Right lung (tissue), 5 donors: ENCODE results near the gene ACTR10. TPM values are rescaled to one million over a fixed set of nuclear protein-coding genes. Genes with fewer than 3 reads are reported as not detected.
"Not testable (repeated sequence)": the region's sequence is repeated elsewhere in the genome, so short reads cannot be mapped to it uniquely, and the experiment has no call there.

ENCODE experiments used
- DNase-seq, 2 donors: peaks; one replicate each; pipeline ENCODE4 v3.0.0-alpha.2; 2013
- polyA plus RNA-seq, 5 donors: library from polyadenylated mRNA; unstranded; fragments of 120-200 nt; gene quantifications; one replicate each; pipeline versions ENCODE4 v1.2.1 to v1.2.3, GENCODE V29; 2013; ENCODE audit warnings: inconsistent platforms in 1 of 5, low replicate concordance in 1 of 5; ENCODE audit not compliant: insufficient read length in 5 of 5, insufficient read depth in 1 of 5

ACTR10 gene
- polyA plus RNA-seq, 5 donors, result 98.6 to 118 (median 102) TPM

DNA sequence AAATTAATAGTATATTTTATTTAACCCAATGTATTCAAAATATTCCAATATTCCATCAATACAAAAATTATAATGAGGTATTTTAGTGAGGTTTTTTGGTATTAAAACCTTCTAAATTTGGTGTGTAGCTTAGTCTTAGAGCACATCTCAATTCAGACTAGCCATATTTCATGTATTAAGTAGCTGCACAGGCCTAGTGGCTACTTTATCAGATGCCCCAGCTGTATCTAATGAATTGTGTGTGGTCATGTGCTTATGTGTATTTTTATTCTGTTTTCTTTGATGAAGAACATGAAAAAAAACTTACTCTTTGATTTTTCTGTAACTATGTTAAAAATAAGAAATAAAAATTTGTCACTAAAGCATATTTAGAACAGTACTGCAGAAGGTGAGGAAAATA, 13.2 kb downstream of the ACTR10 start:
- DNase-seq, result no peak

DNA sequence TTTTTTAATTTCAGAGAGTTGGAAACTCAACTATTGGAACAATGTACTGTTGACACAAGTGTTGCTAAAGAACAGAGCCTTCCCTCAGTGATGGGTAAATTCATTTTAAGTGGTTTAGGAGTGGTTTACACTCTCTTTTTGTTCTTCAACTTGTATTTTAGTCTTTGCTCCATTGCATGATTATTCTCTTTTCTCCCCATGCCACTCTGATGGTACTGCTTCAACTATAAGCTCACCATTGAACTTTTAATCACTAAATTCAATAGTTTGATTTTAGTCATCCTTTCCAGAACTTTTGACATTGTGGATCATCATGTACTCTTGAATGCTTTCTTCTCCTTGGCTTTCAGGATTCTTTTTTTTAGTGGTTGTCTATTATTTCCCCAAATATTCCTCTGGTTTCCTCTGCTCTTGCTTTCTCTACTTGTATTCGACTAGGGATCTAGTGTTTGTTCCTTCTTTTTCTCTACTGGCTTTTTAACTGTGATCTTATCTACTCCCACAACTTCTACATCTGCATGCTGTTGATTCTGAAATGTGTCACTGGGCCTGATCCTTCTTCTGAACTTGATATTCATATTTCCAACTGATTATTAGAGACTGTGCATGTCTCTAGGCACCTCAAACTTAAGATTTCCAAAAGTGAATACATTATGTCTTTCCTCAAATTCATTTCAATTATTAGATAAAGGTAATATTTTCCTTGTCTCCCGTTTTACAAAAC, 15.4 kb downstream of the ACTR10 start:
- no peak for DNase-seq

DNA sequence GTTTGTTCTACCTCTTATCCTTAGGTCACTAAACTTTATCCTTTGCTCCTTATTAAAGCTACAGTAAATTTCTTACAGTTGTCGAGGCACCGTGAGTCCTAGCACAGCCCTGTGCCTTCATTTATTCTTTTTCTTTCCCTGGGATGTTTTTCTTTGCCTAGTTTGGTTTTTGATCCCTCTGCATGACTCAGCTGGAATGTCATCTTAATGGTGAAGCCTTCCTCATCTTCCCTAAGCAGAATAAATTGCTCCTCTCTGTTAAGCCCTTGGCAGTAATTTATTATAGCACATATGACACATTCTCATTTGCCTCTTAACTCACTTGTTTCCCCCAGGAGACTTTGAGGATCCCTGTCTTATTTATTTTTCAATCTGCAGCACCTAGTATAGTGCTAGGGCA, 16.6 kb downstream of the ACTR10 start:
- no peak for DNase-seq

DNA sequence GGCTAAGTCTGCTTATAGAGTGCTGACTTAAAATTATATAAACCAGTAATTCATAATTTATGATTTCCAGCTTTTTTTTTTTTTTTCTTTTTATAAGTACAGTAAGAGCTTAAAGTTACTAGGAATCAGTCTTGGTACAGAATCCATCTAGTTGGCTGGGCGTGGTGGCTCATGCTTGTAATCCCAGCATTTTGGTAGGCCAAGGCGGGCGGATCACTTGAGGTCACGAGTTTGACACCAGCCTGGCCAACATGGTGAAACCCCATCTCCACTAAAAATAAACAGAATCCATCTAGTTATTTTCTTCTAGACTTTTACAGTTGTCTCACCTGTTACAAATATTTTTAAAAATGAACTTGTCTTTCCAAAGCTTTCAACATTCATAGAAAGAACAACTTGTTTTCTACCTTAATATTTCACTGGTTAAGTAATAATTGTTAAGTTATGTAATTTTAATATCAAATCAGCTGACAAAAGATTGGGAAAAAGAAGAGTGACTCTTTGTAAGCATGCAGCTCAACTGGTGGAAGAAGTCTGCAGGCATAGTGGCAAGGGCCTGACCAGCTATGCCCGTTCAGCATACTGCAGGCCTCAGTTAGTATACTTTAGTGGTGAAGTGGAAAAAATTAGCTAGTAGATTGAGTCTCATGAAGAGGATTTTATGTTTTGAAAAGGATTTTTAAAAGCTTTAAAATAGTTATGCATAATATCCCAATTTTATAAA, 27.3 kb downstream of the ACTR10 start:
- DNase-seq, result no peak

DNA sequence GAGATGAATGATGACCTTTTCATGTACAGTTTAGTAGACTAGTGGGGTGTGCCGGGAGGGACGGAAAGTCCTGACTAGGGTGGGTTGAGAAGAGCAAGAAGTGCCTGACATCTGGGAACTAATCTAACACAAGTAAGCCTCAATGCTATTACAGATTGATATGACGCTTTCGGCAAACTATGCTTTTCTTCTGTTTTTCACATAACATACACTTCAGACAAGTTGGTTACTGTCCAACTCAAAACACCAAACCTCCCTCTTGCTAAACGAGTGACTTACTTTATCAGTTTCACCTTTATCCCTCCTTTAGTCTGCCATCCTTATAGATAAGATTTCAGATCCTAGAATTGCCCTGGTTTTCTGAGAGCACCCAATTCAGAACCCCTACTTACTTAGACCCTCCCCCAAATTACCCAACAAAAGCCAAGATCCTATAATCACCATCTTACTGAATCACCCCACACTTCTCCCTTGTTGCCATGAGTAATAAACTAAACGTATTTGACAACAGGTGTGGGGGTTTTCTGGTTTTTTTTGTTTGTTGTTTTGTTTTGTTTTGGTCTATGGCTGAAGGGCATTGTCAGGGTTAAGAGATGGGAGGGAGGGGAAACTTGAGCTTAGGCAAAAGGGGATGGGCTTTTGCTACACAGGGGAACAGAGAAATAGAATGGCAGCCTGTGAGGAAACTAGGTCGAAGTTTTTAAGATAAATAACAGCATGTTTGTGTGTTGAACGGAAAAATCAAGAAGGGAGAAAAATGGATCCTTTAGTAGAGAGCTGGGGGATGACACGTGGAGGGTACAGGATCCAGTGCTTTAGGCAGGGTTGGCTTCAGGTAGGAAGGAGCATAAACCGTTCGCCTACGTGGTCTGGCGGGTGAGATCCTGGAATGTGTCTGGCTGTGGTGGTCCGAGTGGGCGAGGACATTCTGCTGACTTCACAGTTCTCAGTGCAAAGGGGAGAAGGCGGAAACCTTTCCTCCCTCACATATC, 38.6 kb downstream of the ACTR10 start:
- DNase-seq, result peak; percentile 47 to 65

DNA sequence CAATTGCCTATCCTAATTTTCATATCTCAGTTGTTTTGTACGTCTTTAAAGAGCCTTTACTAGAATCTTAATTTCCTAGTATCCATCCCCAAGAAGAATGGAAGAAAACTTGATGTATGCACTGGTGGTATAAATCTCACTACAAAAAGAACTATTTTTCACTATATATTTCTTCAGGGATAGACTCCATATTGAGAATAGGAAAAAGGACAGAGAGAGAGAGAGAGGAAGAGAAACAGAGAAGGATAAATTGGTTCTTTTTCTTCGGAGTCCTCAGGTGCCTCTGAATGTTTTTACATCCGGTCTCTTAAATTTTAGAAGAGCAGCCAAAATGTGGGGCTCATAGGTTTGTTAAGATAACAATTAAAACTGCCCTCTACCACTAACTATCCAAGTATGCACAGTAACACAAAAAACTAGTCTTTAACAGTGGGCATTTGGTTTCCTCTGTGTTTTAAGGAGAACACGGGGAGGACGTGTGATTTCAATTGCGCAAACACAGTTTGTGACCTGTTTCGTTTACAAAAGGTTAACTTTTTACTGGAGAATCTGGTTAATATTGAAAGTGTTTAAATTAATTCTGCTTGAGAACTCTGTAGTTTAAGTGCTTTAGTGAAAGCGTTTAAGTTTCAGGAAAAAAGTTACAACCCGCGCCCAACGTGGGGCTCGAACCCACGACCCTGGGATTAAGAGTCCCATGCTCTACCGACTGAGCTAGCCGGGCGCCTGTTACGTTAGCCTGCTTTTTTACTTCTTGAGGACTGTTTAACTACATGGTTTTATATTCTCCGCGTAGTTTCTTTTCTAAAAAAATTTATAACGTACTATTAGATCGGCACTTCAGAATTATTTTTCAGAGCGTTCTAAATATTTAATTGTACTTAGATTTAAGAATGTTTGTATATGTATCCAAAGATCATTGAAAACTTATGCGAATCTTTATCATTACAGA, 39.6 kb downstream of the ACTR10 start:
- DNase-seq, result peak; percentile 74 to 81

DNA sequence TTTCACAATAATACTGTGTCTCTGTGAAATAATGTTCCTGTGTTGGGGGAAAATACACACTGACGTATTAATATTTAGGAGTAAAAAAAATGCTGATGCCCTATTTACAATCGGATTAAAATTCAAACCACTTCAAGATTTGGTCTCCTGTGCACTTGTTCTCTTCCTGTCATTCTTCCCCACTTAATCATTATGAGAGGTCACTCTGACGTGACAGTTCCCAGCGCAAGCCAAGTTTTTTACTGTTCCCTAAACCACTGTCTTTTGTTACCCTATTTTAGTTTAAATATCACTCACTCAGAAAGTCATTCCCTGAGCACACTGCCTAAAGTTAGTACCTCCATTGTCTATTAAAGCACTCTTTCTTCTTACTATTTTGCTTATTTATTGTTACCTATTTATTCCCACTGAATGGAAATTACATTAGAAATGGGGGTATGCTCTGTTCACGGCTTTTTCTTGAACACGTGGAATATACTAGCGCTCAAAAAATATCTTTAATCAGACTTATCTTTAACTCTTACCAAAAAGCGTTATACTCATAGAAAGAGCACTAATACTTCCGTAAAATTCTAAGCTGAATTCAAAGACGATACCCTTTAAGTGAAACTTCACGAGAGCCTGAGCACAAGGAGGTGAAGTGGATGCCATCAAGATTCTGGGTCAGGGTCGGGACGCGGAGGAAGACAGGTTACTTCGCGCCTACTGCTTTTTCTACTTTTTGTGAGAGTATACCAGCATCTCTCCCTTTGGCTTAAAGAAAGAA, 44.0 kb downstream of the ACTR10 start:
- peak in 1 of 2 donors; percentile 42 for DNase-seq

DNA sequence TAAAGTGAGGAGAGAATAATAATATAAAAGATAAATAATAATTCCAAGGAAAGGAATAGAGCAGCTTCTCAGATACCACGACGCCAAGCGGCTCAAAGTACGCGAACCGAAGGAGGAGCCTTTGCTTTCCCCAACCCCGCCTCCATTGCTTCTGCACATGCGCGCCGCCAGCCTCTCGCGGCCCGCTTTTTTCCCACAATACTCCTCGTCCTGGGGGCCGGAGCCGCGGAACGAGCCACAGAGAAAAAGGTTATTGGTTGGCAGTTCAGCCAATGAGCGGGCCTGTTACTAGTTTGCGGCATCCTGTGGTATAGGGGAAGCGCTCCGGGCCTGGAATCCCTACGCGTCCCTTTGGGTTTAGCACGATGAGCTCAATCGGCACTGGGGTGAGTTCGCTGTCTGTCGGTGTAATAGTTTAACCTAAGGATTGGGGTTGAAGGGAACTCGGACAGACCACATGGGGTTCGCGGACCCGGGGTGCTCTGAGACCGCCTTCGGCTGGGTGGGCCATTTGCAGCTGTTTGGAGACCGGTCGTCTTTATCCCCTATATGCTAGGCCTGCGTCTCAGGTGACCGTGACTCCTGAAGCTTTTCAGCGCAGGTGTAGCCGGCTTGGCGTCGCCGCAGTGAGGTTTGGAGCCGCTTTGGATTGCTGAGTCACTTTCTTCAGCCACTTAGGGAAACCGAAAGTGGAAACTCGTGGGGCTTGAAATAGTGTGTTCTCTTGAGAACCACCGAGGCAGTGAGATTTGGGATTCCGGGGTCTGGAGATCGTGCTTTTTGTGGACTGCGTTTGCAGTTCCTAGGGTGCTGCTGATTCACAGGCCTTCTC, 44.8 kb downstream of the ACTR10 start, which contains the start of gene PSMA3:
Gene PSMA3, plus strand, starts transcription at position 288 of the 832 bp plus-strand sequence. Its CDS starts 78 bp downstream, at position 366.
- DNase-seq, result peak; percentile 95 to 97

DNA sequence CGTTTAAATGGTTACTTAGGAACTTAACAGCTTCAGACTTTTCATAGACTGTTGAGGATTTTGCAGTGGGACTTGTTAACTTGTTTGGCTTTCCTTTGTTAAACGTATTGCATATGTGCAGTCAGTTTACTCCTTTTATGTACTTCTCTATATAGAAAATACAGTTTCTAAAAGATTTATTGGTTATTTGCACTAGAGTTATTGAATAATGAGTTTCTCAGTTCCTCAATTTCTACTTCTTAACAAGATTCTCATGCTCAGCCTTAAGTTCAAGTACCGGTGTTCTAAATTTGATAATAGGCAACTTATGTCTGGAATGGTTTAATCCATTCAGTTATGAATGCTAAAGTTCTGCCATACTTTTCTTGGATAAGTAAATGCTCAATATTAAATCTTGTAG, 45.6 kb downstream of the ACTR10 start:
- no peak for DNase-seq

DNA sequence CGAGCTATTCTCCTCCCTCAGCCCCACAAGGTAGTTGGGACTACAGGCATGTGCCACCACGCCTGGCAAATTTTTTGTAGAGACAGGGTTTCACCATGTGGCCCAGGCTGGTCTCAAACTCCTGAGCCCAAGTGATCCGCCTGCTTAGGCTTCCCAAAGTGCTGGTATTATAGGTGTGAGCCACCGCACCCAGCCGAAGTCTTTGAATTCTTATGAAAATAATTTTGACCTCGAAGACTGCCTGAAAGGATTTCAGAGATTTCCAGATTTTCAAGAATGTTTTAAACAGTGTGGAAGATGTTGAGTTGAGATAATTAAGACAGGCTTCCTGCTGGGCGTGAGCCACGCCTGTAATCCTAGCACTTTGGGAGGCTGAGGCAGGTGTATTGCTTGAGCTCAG, 49.7 kb downstream of the ACTR10 start:
- no peak for DNase-seq

DNA sequence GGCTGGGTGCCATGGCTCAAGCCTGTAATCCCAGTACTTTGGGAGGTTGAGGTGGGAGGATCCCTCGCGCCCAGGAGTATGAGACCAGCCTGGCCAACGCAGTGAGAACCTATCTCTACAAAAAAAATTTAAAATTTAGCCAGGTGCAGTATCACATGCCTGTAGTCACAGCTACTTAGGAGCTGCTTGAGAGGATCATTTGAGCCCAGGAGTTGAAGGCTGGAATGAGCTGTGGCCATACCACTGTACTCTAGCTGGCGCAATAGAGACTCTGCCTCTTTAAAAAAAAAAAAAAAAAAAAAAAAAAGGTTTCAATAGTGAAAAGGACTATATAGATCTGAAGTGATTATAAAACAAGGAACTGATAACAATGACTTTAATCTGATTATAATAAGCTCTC, 58.2 kb downstream of the ACTR10 start:
- DNase-seq, result no peak

DNA sequence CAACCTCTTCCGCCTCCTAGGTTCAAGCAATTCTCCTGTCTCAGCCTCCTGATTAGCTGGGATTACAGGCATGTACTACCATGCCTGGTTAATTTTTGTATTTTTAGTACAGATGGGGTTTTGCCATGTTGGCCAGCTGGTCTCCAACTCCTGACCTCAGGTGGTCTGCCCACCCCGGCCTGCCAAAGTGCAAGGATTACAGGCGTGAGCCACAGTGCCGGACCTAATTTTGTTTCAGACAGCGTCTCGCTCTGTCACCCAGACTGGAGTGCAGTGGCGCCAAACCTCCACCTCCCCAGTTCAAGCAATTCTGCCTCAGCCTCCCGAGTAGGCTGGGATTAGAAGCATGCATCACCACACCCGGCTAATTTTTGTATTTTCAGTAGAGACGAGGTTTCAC, 62.1 kb downstream of the ACTR10 start:
- not testable (repeated sequence) for DNase-seq

DNA sequence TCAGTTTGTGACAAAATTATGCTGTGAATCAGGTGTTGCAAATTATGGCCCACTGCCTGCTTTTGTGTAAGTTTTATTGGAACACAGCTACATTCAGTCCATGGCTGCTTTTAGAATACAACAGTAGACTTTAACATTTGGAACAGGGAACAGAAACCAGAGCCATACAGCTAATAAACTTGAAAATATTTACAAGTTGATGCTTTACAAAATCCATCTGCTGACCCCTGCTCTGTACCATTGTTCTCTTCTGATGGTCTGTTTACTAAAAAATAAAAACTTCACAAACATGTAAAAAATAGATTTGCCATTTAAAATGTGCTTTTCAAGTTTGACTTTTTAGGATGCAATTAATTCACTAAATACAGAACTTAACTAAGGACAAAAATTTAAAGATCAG, 65.5 kb downstream of the ACTR10 start:
- no peak for DNase-seq

DNA sequence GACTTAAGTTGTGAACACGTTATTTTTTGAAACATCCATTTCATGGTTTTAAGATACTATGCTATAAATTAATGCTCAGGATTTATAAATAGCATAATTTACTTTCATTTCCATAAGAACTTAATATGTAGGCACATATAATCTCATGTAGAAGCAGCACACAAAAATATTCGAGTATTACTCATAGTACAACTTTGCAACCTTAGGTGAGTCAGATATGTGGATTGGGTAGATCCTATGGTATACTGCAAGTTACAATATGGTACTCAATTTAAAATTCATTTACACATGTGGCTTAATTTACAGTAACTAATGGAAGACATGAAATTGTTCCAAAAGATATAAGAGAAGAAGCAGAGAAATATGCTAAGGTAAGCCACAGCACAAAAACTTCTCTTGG, 70.7 kb downstream of the ACTR10 start:
- no peak for DNase-seq

DNA sequence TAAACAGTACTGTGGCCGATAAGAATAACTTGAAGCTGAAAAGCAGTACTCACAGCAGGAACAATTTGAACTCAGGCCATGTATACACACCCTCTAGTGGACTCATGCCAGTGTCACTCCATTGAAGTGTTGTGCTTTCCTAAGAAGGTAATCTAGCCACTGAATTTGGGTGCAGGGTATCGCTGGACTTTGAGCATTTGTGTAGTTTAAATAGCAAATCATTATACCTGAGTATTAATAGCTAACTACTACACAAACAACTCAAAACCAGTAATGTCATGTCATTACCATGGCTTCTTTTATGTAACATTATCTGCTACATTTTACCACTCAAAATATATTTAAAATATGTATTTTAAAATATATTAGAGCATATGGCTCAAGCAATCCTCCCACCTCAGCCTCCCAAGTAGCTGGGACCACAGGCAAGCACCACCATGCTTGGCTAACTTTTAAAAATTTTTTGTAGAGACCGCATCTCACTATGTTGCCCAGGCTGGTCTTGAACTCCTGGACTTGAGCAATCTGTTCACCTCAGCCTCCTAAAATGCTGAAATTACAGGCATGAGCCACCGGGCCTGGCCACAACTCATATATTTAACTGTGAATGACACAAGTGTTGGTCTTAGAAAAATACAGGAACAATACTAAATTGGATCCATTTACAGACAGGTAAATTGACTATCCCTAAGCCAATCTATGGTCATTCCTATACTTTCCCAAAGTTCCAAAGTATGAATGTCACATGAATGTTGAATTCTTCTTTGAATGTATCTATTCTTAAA, 72.8 kb downstream of the ACTR10 start:
- peak in 1 of 2 donors; percentile 8 for DNase-seq

DNA sequence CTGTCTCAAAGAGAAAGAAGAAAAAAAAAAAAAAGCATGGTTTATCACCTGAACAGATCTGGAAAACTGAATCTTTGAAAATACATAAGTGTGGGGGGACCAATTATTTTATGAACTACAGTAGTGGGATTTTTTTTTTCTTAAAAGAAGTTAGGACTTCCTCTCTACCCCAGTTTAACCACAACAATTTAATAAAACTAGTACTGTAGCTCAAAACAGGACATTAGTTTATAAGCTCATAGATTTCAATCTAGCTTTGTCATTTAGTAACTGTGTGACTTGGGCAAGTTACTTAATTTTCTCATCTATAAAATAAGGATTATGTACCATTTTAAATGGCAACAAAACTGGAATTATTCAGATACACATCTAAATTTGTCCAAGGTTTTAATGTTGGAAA, 74.9 kb downstream of the ACTR10 start:
- no peak for DNase-seq

DNA sequence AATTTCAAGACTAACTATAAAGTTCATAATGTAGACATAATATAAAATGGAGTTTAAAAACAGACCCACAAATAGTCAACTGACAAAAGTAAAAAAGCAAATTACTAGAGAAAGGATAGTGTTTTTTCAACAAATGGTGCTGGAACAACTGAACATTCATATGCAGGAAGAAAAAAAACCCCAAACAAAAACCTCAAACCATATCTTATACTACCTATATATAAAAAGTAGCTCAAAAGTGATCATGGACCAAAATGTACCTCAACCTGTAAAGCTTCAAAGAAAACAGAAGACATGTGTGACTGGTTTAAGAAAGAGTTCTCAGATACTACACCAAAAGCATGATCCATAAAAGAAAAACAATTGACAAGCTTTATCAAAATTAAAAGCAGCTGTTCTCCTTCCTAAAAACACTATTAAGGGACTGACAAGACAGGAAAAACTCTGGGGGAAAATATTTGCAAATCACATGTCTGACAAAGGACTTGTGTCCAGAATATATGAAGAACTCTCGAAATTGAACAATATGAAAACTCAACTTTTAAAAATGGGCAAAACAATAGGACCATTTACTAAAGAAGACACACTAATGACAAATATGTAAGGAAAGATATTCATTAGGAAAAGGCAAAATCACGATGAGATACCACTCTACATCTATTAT, 75.7 kb downstream of the ACTR10 start:
- DNase-seq, result no peak

DNA sequence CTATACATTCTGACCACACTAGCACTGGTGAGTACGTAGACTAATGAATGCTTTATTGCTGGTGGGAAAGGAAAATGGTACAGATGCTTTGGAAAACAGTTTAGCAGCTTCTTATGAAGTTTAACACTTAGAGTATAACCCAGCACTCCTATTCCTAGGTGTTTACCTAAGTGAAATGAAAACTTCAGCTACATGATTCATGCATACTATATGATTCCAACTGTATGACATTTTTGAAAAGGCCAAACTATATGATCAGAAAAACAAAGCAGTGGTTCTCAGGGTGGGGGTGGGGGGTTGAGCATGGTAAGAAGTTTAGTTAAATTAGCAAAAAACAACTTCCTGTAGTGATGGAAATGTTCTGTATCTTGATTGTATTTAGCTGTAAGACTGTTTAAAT, 76.3 kb downstream of the ACTR10 start:
- no peak for DNase-seq
